DMS153 (cell line): ENCODE results near the gene CTIF.

Source experiments
- DNase-seq: peaks from one replicate; lab custom pipeline; 2025; lab: John Stamatoyannopoulos, UW

Gene CTIF

DNA sequence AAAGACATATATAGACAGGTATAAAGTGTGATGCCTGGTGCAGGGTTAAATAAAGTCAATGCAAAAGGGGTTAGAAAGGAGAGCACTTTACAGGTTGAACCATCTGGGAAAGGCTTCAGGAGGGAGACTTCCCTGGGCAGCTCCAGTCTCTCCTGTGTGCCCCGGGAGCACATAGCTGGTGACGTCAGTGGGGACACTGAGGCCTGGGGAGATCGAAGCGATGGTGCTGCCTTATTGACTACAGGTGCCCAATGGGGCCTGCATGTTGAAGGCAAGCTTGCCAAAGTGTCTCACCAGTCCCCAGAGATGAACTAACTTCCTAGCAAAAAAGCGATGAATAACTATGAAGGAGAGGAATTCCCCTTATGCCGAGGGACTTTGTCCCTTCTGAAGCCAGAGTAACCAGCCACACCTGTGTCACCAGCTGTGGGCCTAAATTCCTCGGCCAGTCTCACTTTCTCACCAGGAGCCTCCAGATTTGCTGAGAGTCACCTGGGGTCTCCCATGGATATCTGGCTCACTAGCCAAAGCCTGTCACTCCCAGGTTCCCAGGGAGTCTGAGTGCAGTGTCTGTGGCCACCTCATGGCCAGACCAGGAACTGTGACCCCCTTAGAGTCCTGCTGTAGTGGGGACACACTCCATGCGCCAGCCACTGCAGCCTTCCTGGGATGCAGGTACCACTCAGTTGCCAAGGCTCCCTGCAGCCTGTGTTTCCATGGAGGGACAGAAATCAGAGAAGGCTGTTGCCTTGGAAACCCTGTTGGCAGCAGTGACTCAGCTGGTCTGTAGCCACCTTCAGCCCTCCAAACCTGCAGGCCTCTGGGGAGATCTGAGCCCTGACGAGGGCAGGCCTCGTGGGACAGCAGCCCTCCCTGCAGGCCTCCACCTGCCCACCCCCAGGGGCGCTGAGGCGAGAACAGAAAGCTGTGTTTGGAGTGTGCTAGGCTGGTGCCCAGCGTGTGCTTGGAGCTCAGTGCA lies 128.7 kb downstream of the CTIF start:
- peak; percentile 29 for DNase-seq

DNA sequence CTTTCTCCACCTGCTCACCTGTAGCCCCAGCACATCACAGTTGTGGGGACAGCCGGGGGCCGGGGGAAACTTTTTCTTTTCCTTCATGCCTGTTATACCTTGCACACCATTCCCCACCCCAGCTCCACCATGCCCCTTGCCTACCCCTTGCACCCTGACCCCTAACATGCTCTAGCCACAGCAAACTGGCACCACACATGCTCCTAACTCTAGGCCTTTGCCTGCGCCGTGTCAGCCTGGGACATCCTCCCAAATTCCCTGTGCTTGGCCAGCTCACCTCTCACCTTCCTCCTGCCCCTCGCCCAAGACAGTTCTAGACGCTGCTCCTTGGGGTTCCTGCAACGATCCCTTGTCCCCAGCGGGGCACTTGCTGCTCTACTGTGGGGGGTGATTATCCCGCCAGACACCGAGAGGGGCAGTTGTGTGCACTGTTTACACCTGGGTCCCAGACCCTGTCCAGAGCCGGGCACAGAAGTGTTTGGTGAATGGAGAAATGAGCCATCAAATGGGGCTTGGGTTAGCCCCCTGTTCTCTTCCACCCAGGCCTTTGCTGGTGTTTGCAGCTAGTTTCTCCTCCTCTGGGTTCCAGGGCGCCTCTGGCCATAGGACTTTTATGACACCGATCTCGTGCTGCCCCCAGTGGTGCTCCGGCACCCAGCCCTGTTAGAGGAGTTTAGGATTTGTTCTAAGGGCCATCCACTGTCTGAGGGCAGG lies 129.8 kb downstream of the CTIF start:
- DNase-seq: no peak

DNA sequence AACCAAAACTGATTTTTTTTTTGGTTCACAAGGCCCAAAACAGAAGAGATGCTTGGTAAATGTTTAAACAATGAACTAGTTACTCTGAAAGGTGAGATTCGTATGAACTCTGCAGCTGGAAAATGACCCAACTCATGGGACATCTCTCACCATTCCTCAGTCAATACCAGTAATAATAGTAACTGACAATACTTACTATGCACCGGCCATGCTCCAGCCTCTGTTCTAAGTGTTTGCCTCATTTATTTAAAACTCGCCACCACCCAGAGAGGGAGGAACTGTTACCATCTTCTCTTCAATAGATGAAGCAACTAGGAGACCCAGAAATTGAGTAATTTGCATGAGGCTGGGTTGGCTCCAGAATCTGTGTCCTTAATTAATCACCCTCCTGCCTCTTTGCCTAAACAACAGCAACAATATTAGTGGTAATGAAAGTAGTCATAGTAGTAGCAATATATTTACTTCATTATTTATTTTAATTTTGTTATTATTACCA lies 130.4 kb downstream of the CTIF start:
- no peak for DNase-seq

DNA sequence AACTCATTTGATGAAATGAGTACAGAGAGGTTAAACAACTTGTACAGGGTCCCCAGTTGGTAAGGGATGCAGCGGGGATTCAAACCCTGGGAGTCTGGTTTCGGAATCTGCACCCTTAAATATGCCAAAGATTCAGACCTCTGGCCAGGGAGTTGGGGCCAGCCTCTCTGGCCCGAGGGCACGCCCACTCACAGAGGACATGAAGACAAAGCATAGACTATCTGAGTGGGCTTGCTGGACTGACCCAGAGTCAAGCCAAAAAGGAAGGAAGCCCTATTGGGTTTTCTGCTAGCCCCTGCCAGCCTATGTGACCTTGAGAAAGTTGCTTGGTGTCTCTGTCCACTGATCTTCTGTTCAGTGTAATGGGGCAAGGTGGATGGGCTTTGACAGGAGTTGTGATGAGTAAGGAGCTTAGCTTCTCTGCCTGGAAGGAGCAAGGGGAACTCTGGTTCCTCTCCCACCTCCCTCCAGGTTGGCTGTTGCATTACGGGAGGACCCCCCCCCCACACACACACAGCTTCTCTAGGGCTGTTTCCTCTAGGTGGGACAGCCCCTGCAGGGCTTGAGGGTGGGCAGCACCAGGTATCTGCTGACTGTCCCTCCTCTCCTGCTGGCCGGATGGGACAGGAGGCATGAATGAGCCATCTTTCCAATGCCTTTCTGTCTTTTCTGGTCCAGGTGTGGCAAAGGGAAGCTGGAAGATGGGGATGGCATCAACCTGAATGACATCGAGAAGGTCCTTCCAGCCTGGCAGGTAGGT lies 131.3 kb downstream of the CTIF start:
- no peak for DNase-seq

DNA sequence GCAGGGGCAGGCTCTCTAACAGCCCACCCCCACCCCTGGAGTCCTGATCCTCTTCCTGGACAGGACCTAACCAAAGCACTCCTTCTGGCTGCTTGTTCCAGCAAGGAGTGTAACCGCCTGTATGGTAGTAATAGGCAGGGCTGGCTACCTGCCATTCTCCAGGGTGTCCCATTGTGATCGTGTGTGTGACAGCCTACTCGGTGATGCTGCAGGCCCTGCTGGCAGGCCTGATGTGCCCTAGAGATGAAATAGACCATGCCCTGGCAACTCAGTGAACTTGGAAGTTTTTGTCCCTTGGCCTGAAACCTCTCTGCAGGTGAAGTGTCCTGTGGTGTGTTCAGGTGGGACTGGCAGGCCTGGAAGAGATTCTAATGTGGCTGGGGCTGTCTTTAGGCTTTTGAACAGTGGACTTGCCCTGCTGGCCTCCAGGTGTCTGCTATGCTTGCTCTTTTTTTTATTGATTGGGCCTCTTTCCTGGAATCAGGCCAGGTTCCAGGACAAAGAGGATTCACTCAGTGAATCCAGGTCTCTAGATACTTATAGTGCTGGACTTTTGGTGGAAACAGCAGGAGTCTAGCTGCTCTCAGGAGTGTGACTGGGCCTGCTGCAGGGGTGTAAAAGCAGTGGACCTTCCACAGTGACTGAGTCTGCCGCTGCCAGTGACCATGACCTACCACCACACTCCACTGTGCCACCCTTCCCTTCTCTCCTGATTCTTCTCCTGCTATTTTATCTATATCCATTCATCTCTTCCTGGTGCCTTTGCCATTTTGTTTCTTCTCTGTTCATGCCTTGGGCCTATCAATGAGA lies 132.1 kb downstream of the CTIF start:
- DNase-seq: no peak

GRCh38 chr18:48671561-48671945 lies 132.7 kb downstream of the CTIF start:
- DNase-seq: no peak

DNA sequence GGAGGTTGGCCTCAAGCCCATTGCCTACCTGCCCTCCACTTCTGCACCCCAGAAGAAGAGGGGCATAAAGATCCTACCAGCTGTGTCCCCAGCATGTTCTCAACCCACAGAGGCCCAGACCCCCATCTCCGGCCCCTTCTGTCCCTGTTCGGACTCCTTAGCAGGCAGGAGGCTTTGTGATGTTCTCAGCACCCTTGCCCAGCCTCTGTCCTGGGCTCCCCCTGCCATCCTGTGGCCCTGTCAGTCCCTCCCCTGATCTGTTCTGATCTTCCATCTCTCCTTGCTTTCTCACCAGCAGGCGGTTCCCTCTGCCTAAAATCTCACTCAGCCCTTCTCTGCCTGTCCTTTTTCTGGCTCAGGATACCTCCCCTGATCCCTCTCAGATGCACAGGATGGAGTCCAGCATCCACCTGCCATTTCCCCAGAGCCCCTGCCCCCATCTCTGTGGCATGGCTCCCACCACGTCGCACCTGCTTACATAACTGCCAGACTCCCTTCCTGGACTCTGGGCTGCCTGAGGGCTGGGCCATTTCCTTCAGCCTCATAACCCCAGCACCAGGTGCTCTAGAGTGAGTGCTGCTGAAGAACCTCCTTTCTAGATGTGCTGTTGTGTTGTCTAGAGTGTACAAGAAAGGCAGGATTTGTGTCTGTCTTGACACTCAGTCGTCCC lies 134.0 kb downstream of the CTIF start:
- DNase-seq: no peak

GRCh38 chr18:48673456-48673852 lies 134.6 kb downstream of the CTIF start:
- no peak for DNase-seq

DNA sequence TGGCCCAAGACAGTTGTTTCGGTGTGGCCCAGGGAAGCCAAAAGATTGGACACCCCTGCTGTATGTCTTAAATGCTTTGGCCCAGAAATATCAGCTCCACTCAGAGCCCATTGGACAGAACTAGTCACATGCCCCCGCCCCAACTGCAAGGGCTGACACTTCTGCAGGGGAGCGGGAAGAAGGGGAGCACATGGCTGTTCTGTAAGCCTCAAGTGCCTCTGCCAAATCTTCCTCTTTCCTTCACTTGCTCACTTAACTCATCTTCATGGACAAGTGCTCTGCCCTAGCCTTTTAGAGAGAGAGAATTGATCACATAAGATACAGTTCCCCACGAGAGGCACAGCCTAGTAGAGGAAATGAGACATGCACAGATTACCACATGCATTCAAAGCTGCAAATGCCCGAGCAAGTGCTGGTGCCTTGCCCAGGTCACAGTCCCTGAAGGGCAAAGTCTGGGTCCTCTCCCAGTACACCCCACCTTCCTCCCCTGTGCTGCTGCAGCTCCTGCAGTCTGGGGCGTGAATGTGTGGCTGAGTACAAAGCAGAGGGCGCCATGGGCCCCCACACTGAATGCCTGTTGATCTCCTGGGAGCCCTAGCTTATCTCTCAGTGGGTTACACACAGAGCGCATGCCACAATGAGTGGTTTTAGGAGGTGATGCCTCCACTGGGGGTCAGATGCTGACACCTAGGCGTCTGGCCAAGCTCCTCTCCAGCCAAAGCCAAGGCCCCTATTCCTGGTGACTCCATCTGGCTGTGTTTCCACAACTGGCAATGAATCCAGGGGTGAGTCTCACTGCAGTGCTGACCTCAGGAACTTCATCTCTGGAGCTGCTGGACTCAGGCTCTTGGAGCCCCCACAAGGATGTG lies 135.3 kb downstream of the CTIF start:
- DNase-seq: no peak

GRCh38 chr18:48674758-48675351 lies 136.0 kb downstream of the CTIF start:
- no peak for DNase-seq

DNA sequence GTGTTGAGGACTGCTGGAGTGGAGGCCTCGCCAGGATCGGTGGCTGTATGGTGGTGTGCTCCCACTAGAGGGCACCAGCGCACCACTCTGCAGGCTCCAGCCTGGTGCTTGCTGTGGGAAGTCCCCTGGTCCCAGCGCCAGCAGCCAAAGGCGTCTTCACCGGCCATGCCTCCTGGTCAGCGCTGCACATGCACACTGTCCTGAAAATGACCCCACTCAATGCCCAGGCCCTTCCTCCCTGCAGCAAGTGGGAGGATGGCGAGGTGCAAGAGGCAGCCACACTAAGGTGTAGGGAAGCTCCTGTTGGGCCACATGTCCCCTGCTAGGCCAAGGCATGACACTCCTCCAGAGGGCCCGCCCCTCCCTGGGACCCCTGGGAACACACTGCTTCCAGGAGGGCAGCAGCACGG lies 136.5 kb downstream of the CTIF start:
- DNase-seq: peak; percentile 51

DNA sequence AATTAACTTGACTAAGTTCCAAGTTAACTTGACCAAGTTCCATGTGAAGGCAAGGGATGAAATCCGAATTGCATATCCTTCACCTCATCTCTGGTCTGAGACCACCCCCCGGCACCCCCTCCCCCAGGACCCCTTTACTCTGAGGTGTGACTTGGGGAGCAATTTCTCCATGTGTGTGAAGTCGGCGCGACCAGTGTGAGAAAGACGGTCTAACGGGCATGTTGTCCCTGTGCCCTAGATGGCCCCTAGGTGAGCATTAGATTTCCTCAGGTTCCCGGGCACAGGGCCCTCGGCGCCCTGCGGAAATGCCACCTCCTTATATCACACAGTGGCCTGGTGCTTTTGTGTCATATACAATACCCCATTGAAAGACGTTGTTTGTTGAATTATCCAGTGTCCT lies 137.1 kb downstream of the CTIF start:
- no peak for DNase-seq

GRCh38 chr18:48676346-48676745 lies 137.5 kb downstream of the CTIF start:
- no peak for DNase-seq

DNA sequence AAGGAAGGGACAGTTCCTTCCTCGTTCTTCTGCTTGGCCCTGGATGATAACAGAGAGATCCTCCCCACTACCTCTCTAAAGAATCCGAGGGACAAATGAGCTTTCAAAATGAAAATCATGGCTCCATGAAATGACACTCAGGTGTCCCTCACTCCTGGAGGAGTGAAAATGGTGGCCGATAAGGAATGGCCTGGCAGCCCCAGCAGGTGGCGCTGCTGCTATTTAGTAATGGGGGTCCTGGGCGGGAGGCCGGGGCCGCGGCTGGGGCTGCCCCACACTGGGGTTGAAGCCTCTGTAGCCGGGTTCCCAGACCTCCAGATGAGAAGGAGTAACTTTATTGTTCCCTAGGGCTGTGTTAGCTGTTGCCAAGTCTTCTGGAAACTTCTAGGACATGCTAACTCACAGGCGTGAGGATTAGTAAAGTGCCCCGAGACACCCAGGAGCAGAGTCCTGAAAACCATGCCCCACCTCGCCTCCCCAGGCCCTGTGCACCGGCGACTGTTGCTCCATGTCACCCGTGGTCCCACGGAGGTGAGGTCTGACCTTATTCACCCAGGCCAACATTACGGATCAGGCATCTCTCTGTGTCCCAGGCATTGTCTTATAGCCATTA lies 138.0 kb downstream of the CTIF start:
- no peak for DNase-seq

DNA sequence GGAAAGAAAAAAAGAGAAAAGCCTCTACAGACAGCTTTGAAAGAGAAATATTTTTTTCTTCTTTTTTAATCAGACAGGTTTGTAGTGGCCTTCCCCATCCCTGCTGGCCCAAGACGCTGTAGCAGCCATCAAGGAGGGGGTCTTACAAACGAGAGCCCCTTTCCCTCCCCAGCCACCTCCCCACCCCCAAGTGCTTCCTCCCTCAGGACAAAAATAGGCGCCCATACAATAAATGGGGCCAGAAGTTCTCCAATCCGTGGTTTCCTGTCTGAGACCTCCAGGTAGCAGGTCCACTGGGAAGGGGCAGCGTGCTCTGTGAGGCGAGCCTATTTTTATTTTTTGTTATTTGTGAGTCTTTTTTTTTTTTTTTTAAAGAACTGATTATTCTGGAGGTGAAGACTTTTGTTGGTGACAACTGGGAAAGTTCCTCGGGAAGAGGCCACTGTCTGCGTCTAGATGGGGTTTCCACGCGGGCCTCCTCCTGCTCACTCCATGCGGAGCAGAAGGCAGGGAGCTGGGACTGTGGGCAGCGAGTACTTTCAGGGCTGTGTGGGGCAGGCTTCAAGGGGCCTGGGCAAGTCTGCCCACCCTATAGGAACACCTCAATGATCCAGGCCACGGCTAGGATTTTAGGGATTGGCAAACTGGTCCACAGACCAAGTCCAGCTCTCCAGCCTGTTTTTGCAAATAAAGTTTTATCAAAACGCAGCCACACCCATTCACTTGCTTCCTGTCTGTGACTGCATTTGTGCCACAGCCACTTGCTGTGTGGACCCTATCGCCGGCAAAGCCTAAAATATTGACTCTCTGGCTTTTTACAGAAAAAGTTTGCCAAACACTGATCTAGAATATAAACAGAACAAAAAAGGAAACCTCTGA lies 139.6 kb downstream of the CTIF start:
- DNase-seq: no peak

- no peak for DNase-seq
These were observed 140.4 kb downstream of the CTIF start for GRCh38 chr18:48679236-48679635.

DNA sequence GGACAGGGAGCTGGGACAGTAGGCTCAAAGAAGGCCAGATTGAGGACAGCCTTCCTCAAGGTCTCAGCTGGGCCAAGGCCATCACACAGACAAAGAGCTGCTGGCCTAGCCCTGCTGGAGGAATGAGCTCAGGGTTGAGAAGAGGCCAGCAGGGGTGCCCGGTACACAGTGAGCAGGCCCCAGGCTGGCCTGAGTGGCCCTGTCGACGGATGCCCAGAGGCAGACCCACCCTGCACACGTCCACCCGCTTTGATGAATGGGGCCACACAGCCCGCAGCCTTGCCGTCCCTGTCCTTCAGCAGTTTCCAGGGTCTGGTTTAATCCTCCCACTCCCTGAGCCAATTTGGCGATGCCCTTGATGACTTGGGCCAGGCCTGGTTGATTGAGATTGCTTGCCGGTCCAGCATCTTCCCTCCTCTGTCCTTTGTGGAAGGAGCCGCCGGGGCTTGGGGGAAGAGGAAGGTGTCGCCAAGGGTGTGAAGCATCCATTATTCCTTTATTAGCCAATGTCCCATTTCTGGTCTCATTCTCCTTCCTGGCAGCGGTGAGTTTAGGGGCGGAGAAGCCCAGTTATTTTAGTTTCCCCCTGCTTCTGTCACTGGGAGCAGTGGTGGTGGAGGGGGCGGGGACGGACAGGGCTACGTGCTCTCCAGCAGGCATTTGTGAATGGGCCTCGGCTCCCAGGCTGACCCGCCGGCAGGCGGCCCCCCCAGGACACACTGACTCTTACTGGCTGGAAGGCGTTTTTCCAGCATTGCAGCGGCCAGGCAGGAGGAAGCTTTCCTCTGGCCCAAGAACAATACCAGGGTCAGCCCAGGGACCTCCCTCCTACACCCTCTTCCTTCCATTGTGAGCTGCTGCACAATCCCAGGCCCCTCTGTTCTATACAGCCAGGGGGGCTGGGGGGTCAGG lies 141.8 kb downstream of the CTIF start:
- no peak for DNase-seq
